Activated T-cell treated with anti-CD3 and anti-CD28 coated beads, Interleukin-2, amount 50 U/mL, for 1 hour (primary cell): ENCODE measurements around the gene MCTP1.

Source experiments
- DNase-seq: peaks from one replicate; pipeline ENCODE4 v3.0.0-alpha.2; 2020

MCTP1 gene

DNA sequence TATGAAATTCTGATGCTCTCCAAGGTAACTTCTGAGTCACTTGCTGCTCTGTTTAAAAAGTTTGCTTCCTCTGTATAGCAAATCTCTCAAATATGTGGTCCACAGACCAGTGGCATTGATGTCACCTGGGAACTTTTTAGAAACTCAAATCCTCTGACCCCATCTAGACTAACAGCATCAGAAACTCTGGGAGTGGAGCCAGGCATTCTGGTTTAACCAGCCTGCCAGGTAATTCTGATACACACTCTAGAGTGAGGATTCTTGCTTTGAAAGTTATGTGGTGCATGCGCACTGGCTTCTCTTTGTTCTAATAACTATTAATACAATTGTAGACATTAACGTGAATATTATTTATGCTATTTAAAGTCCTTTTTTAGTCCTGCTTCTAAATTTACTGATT is 368.3 kb downstream of the MCTP1 start:
- DNase-seq: no peak

DNA sequence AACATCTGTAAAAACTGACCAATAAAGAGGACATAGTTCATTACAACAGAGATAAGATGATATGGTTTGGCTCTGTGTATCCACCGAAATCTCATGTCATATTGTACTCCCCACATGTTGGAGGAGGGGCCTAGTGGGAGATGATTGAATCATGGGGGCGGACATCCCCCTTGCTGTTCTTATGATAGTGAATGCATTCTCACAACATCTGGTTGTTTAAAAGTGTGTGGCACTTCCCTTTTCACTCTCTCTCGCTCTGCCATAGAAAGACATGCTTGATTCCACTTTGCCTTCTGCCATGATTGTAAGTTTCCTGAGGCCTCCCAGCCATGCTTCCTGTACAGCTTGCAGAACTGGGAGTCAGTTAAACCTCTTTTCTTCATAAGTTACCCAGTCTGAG is 373.6 kb downstream of the MCTP1 start:
- no peak for DNase-seq

DNA sequence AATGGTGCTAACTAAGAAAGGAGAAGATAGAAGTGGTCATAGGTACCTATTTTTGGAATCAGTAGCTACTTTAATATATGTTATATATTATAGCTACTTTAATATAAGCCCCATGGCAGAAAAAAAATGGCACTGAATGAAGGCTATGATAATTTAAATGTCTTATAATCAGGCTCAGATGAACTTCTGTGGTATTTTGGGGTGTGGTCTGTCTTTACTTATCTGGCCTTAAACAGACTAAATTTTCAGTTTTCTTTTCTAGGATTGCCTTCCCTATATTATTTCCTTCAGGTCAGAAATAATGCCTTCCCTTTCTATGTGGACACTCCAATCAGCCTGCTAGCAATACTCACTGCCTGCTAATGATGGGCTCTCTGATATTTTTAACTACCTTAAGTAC is 374.2 kb downstream of the MCTP1 start:
- no peak for DNase-seq

DNA sequence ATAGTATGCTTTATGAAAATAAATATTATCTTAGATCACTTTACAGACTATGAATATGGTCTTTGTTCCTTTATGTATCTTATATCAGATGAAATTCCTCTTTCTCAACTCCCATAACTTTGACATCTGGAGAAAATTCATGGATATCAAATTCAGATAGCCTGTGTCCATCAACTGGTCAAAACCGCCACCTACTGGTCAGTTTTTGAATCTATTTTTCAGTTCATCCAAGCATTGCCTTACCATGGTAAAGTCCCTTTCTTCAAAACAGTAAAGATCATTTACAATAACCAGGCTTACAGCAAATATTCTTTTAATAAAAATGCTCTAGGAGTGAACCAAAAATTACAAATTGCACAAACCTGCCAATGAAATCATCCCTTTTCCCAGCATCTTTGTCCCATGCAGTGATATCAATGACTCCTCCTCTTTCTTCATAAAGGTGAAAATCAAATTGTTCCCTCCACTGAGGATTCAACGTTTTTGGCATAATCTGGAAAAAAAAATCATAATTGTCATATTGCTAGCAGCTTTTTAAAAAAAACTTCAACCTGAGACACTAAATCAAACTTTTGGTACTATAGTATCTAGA is 375.9 kb downstream of the MCTP1 start:
- DNase-seq: no peak

DNA sequence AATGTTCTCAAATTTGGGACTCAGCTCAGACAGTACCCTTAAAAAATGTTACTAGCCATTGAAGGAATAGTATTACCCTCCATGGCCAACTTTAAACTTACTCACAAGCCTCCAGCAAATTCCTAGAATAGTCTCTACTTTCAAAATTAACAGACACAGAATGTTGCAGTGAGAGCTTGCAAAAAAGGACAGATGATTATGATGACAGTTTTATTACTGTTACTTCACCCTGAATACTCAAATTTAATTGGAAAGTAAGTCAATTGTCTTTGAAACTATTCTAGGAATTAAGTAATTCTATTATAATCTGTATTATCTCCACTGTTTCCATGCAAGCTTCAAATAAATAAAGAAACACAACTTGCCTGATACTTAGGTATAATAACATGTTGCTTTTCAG is 378.1 kb downstream of the MCTP1 start:
- DNase-seq: no peak

DNA sequence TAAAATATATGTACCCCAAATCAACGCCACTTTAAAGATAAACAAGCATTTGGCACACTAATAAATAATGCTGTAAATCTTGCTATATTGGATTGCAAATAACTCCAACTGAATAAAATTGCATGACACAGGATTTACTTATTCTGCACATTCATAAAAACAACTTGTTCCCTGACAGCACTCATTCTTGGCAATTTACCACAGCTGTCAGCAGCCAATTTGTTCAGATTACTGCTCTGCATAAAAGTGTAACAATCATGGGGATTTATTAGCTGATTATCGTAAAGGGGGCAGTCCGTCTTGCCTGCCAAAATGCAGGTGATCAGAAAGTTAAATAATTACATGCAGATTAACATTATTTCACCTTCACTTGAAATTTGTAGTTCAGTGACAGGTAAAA is 381.2 kb downstream of the MCTP1 start:
- no peak for DNase-seq

DNA sequence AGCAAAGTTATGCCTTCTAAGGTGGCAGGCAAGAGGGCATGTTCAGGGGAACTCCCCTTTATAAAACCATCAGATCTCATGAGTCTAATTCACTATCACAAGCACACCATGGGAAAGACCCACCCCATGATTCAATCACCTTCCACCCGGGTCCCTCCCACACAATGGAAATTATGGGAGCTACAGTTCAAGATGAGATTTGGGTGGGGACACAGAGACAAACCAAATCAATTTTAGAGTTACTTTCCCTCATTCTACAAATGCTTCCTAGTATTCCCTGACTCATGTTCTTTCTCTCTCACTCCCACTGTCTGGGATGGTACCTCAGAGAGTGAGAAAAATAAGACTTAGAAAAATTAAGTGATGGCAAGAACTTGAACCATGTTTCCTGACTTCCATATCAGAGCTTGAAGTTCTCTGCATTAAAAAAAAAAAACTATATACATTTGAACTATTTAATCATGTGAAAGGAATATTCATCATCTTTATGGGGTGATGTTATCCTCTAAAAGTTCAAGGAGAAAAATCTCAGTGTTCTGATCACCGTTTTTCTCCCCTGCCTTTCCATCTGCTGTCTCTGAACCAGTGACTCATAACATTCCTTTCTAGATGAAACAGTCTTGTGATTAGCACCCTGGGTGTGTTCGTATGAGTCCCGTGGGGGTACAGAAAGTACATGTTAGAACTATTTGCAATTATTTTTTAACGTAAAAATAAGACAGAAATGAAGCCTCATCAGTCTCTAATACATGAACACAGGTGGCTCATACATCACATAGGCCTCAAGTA is 383.5 kb downstream of the MCTP1 start:
- DNase-seq: no peak

DNA sequence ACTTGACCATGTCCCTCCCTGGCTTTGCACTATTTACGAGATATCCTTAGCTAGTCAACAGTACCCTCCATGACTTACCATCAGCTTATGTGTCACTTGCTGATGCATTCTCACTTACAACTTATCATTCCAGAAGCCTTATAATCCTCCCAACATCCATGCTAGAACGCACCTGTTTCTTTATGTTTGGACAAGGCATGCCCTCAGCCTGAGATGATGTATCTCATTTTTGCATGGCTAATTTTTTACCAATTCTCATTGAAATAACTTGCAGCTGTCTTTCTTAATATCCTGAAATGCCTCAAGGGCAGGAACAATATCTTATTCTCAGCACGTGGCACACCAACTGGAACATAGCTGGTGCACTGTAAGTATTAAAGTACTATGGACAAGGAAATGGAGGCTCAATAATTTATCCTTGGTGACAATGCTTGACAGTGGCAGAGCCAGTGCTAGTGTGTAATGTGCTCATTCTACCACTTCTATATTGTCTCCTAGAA is 384.8 kb downstream of the MCTP1 start:
- DNase-seq: no peak

DNA sequence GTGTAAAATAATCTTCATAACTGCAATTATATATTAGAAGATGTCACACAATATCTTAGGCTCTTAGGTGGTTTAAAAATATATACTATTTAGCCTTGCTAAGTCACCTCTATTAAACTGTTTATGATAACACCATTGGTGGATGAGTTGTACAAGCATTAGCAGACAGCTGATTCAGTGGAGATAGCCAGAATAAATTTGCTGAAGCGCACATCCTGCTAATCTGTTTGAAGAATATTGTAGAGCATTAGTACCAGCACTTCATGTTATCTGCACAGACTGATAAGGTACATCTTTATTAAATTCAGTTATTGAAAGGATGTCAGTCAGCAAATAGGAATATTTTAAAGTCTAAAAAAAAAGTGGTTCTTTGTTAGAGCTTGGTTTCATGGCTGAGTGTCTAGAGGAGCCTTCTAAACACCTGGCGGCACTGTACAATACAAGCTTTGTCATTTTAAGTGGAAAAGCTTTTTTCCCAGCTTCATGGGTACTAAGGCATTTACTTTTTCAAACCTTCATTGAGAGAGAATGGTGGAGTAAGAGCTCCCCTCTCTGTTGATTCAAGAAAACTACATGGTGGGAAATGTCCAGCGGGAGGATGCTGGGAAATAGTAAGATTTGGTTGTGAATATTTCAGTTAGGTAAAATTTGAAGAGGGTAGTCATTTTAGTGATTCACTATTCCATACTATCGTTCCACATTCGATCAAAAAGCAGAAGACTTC is 391.3 kb downstream of the MCTP1 start:
- no peak for DNase-seq

DNA sequence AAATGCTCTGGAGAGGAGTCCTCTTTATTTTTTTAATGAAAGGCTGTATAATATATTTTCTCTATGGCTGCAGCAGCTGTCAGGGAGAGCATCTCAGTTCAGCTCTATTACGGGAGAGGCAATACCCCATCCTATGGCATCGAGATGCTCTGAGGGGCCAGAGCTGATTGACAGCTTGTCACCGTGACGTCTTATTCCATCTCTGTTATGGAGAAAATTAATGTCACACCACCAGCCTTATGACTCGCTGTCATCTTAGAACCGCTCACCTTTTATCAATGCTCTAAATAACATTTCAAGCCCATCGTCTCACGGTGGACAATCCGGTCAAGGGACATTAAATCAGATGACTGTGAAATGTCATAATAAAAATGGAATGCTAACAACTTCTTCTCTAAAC is 392.9 kb downstream of the MCTP1 start:
- no peak for DNase-seq

DNA sequence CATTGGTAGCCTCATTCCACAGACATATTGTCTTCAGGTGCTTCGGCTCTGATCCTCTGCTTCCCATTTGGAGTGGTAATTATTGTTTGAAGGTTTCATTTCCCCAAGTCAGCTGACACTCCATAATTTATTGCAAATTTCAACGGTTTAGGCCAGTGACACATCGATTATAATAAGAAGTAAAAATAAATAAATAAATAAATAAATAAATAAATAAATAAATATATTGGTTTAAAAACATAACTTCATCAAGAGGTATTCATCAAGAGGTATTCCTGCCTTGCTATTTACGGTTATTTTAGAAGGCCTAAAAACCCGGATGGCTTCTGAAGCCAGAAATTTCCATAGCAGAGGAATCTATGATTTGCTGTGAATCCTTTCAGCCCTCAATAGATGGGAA is 393.3 kb downstream of the MCTP1 start:
- DNase-seq: no peak

DNA sequence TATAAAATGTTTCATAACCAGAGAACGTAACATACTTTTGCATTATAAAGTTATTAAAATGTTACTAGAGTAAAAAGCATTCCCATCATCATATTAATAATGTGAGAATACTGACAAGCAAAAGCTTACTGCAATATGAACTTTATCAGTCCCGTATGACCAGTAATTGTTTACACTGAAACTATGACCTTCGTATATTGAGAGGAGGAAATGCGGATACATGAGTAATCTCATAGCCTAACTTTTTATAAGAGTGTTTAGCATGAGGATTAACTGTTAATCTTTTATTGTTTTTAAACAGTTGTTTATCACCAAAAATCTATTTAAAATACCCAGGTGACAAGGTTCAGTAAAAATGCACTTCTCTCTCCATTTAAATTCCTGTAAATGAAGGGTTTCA is 394.0 kb downstream of the MCTP1 start:
- DNase-seq: no peak

DNA sequence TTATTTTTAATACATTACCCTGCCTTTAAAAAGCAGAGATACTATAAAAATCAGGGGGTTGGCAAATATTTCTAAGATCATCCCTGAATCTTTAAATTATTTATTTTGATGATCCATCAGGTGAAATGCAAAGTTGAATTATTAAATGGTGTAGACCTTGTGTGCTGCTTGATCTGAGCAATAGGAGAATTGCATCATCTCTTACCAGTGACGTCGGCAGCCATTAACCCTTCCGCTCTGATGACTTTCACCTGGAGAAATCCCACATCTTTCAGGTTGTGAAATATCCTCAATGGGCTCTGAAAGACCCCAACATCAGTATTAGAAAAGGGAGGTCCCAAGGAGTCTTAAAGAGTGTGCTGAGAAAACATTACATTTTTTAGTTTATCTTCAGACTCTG is 396.2 kb downstream of the MCTP1 start:
- DNase-seq: no peak

DNA sequence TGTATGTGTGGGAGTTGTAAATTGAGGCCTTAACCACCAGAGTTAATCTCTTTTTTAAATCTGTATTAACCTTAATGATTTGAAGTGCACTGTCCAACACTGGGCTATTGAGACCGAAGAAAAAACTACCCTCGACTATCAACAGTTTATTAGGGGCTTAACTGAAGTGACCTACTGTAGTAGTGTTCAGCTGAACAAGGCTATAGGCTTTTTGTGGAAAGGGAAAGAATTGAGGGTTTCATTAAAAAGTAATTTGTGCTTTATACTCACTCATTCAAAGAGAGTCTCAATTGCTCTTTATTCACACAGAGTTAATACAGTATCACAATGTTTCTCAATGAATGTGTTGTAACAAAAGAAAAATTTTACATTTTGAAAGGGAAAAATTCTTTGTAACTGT is 399.0 kb downstream of the MCTP1 start:
- no peak for DNase-seq

DNA sequence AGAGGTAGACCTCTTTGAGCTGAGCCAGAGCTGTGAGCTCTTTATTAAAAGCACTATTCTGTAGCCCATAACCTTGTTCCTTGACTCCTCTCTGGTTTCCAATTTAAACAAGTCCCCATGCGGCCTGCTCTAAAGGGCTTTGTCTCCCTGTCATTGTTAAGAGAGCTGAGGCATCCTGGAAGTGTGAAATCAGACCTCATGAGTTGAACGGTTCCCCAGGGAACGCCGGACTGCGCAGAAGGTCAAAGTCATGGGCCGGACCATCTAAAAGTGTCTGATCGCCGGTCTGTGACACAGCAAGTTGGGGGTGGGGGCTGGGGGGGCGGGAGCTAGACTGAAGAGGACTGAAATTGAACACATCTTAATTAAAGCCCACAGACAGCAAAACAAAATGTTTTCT is 400.6 kb downstream of the MCTP1 start:
- no peak for DNase-seq

DNA sequence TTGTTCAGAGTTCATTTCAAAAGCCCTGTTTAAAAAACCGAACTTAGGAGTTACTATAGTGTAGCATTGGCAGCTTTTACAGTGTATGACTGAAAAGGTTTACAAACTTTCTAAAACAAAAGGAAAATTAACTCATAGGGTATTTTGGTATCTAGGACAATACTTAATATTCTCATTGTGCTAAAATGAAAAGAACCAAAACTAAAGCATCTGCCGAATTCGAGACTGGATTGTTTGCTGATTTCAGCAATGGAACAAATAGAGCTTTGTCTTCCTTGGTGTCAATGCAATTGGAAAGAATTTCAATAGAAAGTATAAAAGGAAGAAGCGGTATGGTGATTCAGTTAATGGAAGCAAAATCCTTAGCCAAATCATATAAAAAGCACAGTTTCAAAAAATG is 412.4 kb downstream of the MCTP1 start:
- DNase-seq: no peak

DNA sequence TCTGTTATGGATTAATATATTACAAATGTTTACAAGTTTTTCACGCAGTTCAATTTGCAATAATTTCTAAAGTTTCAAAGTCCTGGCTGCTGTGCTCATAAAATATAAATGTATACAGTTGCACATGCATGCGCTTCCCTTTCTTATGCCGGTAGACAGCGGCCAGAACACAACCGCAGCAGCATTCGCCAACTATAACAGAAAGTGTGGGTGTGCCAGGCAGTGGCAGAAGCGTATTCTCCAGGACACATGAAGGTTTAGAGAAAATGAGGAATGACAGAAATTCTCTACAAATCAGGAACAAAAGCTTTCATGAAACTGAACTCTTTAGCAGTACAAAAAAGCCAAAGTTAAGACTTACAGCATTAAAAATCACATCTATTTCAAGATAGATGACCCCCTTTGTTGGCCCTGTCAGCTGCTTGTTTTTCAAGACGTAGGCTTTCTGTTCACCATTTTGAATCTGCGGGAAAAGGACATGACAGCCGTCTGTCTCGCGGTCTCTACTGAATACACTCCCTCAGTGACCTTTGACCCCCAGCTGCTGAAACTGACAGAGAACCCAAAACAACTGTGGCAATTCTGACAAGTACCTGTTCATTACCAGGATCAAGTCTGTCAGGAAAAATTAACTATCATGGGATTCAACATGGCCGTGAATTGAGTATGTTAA is 414.2 kb downstream of the MCTP1 start:
- no peak for DNase-seq

DNA sequence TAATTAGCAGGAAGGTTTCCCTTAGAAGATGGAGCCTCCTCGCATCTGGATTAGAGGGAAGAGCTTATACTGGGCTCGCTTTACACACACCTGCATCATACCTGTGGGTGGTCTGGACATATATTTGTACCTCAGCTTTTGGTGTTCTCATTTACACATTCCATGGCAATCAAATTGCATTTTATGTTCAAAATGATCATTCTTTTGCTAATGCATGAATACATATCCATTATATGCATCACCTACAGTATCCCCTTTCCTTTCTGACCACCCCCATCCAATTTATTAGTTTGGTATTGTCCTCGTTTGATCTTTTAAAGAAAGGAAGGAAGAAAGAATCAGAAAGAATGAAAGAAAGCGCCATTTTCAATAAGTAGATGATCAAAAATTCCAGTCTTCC is 415.0 kb downstream of the MCTP1 start:
- DNase-seq: no peak

DNA sequence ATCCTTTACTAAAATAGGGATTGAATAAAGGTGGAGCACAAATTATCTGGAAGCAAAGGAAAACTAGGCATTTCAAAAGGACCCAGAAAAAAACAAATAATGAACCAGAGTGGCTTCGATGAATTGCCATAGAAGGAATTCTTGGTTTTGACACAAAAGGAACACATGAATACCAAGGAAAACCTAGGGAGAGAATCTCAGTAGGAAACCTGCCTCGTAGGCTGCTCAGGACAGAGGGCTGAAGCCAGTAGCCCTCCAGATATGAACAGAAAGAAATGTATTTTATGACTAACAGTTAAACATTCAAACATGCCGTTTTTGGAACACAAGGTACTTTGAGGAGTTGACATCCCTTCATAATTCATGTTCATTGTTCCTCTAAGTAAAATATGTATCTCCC is 420.9 kb downstream of the MCTP1 start:
- DNase-seq: no peak

DNA sequence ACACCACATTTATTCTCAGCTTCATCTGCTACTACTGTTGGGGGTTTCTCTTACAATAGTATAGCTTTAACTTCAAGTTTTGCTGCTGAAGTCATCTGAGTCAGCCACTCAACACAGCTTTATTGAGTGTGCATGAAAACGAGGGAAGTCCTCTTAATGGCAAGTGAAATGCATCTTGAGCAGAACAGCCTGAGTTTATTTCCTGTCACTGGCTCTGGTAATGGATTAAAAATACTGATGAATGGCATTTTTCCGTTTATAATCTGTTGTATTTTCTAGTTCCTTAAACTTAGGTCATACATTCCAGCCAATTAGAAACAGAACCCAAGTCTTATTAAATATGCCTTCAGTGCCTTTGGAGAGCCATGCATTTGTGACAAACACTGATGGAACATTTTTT is 427.8 kb downstream of the MCTP1 start:
- no peak for DNase-seq

DNA sequence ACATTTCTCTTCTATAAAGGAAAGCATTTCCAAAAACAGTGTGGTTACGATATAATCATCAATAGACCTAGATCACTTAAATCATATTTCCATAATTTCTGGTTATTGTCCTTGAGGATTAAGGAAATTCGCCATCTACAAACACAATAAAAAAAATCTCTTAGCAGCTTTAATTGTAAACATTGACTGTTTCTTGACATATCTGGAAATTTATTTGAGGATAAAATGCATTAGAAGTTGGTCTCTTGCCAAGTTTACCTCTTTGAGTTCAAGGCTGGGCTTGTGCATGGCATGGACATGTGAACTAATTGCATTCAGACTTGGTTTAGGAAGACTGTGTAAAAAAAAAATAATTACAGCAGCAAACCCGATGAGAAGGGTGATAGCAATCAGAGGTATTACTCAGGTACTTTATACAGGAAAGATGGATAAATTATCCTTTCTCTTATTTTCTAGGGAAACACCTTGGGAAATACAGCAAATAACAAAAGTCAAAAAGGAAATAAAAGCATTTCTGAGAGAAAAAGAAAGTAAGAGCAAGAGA is 428.6 kb downstream of the MCTP1 start:
- DNase-seq: no peak

DNA sequence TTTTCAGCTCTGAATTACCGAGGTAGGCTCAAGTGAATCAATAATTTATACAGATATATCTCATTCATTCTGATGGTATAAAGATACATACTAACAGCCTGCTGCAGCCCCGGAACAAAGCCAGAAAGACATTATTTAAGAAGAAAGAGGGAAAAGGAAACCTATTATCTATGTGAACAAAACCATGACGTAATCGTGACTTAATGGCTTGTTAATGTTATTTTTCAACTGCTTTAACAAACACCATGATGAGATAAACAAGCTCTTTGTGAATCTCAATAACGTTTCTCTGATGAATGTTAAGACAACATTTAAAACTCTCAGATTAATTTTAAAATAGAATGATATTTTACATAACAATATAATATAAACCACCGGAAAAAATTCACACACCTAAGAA is 429.4 kb downstream of the MCTP1 start:
- DNase-seq: no peak

DNA sequence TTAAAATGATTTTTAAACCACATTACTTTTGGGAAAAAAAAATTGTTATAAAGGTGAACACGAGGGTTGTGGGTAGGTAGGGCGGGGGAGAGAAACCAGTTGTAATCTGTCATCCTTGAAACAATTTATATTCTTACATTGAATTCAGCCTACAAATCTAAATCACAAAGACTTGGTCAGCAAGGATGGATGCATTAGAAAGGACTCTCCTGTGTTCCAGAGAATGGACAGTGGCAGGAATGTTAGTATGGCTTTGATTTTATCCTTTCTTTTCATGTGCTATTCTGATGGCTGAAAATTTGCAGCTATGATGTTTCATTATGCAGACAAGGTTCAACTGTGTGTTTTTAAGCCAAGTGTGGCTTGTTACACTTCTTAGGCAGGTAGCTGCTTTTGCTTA is 431.8 kb downstream of the MCTP1 start:
- no peak for DNase-seq
